GM21717 (cell line): ENCODE data around the gene ARHGAP15.
A peak's percentile ranks its signal among the peaks of the same experiment; 100 is the strongest.

Experiments
- ATAC-seq: cut with Tn5 transposase; IDR thresholded peaks from one replicate; pipeline ENCODE4 v1.9.1; 2021; ENCODE audit warnings: mild to moderate bottlenecking, moderate library complexity; ENCODE audit not compliant: unreplicated experiment

The ARHGAP15 gene

DNA sequence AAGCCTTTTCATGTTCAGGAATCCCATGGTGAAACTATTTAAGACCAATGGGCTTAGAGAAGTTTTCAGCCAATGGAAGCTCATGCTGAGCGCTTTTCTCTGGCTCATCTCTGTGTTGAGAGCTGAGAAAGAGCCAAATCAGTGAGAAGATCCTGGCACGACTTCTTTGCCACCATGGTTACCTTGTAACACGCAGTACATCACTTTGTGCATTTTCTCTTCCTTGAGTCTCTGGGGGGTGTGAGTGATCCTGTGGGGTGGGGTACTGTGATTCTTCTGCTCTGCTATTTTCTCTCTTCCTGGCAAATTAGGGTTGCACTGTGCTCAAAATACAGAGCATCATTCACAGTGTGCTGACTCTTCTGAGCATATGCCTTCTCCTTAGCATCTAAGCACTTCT is 664.2 kb downstream of the ARHGAP15 start:
- no peak for ATAC-seq

DNA sequence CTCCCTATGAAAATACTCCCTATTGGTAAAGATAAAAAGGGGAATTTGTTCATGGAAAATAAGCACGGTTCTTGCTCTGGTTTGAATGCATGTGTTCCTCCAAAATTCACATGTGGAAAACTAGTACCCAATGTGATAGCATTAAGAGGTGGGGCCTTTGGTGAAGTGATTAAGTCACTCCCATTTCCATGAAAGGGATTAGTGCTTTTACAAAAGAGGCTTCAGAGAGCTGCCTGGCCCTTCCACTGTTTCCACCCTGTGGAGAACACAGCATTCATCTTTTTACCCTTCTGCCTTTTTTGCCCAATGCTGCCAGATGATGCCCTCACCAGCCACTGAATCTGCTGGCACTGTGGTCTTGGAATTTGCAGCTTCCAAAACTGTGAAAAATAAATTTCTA is 666.8 kb downstream of the ARHGAP15 start:
- no peak for ATAC-seq

DNA sequence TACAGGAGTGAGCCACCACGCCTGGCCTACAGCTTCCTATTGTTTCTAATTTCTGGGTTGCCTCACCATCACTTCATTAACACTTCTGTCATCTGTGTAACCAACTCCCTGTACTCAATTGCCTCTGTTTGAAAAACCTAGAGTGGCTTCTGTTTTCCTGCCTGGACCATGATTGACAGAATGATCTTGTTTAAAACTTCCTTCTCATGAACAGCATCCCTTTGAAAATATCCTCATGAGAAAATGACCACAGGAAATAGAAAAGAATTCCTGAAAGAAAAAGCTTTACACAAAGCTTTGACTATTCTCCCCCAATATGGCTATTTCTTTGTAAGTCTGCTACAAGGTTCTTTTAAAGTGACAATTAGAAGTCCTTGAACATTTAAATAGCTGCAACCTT is 672.3 kb downstream of the ARHGAP15 start:
- ATAC-seq, result no peak

DNA sequence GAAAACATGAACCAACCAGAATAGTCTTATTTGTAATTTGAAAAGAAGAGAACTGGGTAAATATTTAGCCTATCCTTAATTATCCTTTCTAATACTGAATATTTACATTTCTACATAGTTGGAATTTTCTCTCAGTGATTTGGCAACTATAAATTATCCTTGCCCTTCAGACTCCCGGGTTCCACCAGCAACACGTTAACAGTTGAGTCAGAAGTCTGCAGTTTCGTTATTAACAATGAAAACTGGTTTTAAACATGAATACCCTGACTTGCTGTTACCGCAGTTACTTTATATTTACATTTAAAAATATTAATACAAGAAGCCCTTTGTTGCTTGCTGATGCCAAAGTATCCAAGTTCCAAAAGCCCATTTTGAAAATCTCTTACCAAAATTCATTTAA is 673.0 kb downstream of the ARHGAP15 start:
- peak; percentile 47 for ATAC-seq

DNA sequence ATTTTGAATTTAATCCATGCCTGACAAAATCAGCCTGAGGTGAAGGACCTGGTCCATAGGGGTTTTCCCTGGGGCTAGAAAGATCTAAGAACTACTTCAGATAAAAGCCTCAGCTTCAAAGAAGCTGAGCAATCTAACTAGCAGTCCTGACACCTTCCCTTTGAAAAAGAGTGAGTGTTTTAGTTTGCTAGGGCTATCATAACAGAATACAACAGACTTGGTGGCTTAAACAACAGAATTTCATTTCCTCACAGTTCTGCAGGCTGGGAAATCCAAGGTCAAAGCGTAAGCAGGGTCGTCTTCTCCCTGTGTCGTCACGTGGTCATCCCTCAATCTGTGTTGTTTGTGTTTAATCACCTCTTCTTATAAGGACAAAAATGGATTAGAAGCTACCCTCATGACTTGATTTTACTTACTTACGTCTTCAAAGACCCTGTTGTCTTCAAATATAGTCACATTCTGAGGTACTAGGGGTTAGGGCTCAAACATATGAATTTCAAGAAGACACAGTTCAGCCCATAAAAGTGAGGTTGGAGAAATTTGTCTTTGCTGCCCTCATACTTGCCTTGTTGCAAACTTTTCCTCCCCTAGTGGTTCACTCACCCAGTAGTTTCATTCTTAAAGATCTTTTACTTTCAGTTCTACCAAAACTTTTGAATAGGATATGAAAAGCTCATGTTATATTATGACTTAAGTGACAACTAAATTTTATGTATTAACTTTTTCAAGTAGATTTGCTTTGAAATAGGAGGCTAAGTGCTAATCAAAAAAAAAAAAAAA is 673.8 kb downstream of the ARHGAP15 start:
- ATAC-seq, result peak; percentile 88

DNA sequence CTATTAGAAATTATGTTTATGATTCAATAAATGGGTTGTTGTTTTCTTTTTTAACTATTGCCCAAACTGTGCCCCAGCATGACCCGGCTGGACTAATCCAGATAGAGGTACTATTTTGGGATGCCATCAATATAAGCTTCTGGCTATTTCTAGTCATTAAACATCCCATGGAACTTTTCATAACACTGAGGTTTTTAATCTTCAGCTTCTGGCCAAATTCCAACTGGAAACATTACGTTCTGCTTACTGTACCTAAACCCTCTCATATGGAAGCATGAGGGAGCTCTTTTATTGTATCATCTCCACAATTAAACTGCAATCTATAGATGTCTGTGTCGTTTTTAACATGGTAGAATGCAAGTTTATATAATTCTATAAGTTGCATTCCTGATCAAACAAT is 674.7 kb downstream of the ARHGAP15 start:
- ATAC-seq, result no peak

DNA sequence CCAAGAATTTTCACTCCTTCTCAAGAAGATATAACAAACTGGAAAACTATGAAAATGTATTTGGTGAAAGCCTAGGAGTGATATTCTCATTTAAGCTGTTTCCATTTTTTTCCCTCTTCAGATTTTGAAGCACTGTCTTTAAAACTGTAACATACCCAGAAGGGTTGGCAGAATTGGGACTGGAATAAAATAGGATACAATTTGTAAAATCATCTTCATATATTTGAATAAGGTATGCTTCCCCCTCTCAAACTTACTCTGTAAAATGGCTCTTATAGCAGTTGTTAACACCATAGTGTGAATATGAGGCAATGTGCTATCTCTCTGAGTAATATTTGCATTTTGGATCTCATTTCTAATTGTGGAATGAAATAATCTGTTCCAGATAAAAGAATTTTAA is 676.4 kb downstream of the ARHGAP15 start:
- no peak for ATAC-seq

DNA sequence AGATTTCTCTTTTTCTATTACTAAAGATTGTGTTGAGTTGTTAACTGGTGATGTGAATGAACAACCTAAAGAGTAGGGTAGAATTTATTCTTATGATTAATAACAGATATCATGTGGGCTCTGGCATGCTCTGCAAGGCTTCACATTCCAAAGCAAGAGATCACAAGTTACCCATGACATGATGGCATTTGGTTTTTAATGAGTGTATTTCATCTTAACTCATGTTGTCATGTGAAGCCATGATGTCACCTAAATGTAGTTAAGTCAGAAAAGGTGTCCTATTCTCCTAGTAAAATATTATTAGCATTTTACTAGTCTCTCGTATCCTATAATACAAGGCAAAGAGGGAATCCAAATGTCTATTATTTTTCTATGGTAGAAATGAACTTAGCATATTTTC is 678.0 kb downstream of the ARHGAP15 start:
- no peak for ATAC-seq

DNA sequence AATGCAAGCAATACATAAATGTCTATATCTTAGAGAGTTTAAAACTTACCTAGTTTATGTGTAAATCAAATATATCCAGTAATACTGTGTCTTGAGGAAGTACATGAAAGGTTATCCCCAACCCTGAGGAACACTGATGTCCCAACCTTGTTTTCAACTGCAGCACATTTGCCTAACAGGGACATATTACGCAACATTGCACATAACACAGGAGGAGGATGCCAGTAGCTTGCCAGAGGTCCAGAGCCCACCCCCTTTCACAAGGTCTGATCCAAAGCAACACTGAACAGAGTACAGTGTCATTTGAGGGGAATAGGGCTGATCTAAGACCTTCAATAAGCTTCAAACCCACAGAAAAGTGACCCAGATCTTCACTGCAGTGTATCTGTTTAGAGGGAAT is 678.5 kb downstream of the ARHGAP15 start:
- no peak for ATAC-seq

DNA sequence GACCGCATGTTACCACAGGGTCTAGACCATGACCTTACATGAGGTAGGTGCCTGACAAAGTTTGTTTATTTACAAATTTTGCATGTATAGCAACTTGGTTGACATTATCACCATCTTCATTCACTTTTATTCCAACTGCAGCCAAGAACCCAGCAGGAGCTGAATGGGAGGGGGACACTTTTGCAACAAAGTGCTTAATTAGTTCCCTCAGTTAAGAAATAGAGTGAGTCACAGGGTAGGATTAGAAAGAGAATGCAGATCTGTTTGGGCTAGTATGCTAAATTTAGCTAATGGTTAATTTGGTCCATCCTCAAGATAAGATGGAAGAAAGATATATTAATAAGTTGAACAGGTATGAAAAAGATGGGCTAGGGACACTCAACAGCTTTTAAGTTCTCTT is 678.9 kb downstream of the ARHGAP15 start:
- no peak for ATAC-seq

DNA sequence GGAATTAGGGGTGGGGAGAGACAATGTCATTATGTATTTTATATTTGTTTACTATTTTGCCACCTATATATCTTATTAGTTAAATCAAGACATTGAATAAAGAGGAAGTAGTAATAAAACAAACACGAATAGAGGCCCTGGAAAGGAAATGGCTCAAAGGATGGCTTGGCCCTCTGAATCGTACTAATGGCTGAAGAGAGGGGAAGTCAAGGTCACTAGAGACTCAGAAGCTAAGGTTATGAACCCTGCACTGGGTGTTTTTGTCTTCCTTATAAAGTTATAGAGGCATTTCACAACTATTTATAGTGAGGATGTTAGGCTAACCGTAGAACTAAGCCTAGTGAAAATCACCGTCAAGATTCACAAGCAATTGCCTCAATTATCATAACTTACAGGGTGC is 685.9 kb downstream of the ARHGAP15 start:
- ATAC-seq, result no peak

DNA sequence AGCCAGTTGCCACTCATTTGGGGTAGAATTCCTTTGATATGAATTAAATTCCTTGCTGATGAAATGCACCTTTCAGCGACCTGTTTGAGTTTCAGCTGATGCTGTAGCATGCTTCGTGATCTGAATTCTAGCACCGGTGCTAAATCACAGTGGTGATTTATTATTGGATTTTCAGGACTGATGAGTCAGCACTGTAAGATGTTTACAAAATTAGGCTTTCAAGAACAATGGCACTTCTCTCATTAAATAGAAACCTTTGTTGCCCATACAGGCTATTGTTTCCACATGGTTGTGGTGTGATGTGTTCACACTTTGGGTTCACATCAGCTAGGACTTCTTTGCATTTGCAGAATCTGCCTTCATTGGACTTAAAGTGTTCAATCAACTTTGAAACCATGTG is 687.7 kb downstream of the ARHGAP15 start:
- no peak for ATAC-seq
